ENCODE data around the gene HNRNPH2. TPM values are rescaled to one million over a fixed set of nuclear protein-coding genes. Genes with fewer than 3 reads are reported as not detected.

Gene HNRNPH2
- total and polyA plus RNA-seq, 9 of the 15 experiments (the other 6 are each of a cell fraction or from before 2014, with no cell fraction given) = 40.0 to 130 (median 60.3) TPM

GRCh38 chrX:101391831-101392230, 16.2 kb upstream of the HNRNPH2 start:
- in situ Hi-C loops (cut with MboI) (no loop called here), intact Hi-C loops (cut with micrococcal nuclease) (loop anchor here (2.0 kb wide), 2 partner anchors 17 to 43 kb away; partner anchors contain the start of genes HNRNPH2 and TIMM8A)
- ATAC-seq (no peak), FAIRE-seq (no peak), DNase-seq (ENCODE audit: extremely low read depth in 1 of 4, low spot score in 3 of 4) (no peak)
- Histone ChIP-seq H3K79me2 (ENCODE audit: control insufficient read depth, insufficient read depth, low read length) (peaks cover 61% of the 10 kb centered on the region), H4K20me1 (replicated peaks; ENCODE audit: control insufficient read depth, insufficient read depth, low read length) (peaks cover 5% of the 10 kb centered on the region; the same call in 1 of the 2 replicates), H3K9me3 (replicated peaks; ENCODE audit: control insufficient read depth, insufficient read depth, low read depth, low read length) (no peaks in the 10 kb centered on the region), H3K4me1 (replicated peaks in 1 of 2; ENCODE audit: control insufficient read depth in 2 of 2, insufficient read depth in 2 of 2, low read length in 2 of 2) (peaks cover 0 to 20% of the 10 kb centered on the region in 2 experiments), H3K27ac (ENCODE audit: extremely low read depth, low read depth, low read length) (peak overlapping the region; percentile 95), H3K9me1 (ENCODE audit: control insufficient read depth, insufficient read depth, low read length) (no peaks in the 10 kb centered on the region), H3K27me3 (ENCODE audit: control insufficient read depth in 2 of 2, insufficient read depth in 2 of 2, low read length in 2 of 2) (no peaks in the 10 kb centered on the region), H3K4me3 (peak overlapping the region; percentile 91), H2AFZ (ENCODE audit: low read depth, low read length) (no peak overlapping the region), H3K9ac (ENCODE audit: insufficient read depth in 1 of 2, low read depth in 2 of 2, low read length in 2 of 2) (peak overlapping the region; percentile 94 to 99), H3K36me3 (ENCODE audit: control insufficient read depth, insufficient read depth, low read length) (peaks cover 54% of the 10 kb centered on the region), H3K4me2 (ENCODE audit: insufficient read depth, low read length) (peak overlapping the region; percentile 98)
- no TSS peak for BruUV-seq (replicated peaks)
- POLR2A ChIA-PET = interaction anchor here (1.1 to 3.0 kb wide), 4 partner anchors 11 to 25 kb away, joined by 3 to 24 read pairs (median 10); partner anchors contain the start of genes GLA and HNRNPH2
- no peak for TF ChIP-seq HMGN3 (IDR thresholded peaks at IDR 0.05; ENCODE audit: borderline replicate concordance, extremely low read depth, insufficient read length, low read depth, low read length)
- TF ChIP-seq ZNF592 (IDR thresholded peaks at IDR 0.05) = 0 out of 2 replicates have a peak, but pooled peaks have one; percentile 8
- no peak for TF ChIP-seq UBTF (IDR thresholded peaks at IDR 0.05; ENCODE audit: borderline replicate concordance in 1 of 2, low read depth in 2 of 2, low read length in 2 of 2)
- CTCF ChIA-PET (ENCODE audit: low intra/inter-chr PET ratio) = no interaction called here
- WGBS (ENCODE audit: insufficient coverage, low coverage, missing lambda C conversion rate) = 0% methylated on average over 6 of the region's 6 CpGs

Measured in K562 (cell line).